ENCODE results near the gene FARS2. TPM values are rescaled to one million over a fixed set of nuclear protein-coding genes. Genes with fewer than 3 reads are reported as not detected.

FARS2 gene
- total RNA-seq, 2 donors from 2014 or later, result 16.2 to 18.3 TPM

- Histone ChIP-seq H3K9ac (ENCODE audit: extremely low read depth, low read length, poor library complexity, severe bottlenecking) (no peak overlapping the region), H3K9me3 (ENCODE audit: control insufficient read depth, low read length) (no peaks in the 10 kb centered on the region), H3K36me3 (ENCODE audit: control insufficient read depth, insufficient read depth, low read length) (no peaks in the 10 kb centered on the region), H3K27ac (ENCODE audit: low read depth, low read length) (no peak overlapping the region), H3K4me1 (ENCODE audit: control insufficient read depth, insufficient read depth, low read length) (no peaks in the 10 kb centered on the region), H3K27me3 (ENCODE audit: control insufficient read depth, insufficient read depth, low read length, poor library complexity, severe bottlenecking) (no peaks in the 10 kb centered on the region), H3K4me3 (ENCODE audit: low read length) (no peak overlapping the region)
- no peaks in the 10 kb centered on the region for H3K9me3 Mint-ChIP-seq
- H3K4me1 Mint-ChIP-seq, result peaks cover 3% of the 10 kb centered on the region
- no peak for DNase-seq
- no peak overlapping the region for H3K4me3 Mint-ChIP-seq
- no peak for TF ChIP-seq CTCF (conservative IDR thresholded peaks at IDR 0.05)
- H3K36me3 Mint-ChIP-seq (ENCODE audit: low read depth), result no peaks in the 10 kb centered on the region
- H3K27me3 Mint-ChIP-seq (ENCODE audit: insufficient read depth), result no peaks in the 10 kb centered on the region
- H3K27ac Mint-ChIP-seq, result no peak overlapping the region
- 92 to 100% methylated on average over 5 to 9 of the region's 10 CpGs for WGBS, 2 experiments (ENCODE audit: insufficient coverage in 1 of 2, insufficient read length in 1 of 2)
These were observed 77.1 kb downstream of the FARS2 start for GRCh38 chr6:5338177-5338960.

DNA sequence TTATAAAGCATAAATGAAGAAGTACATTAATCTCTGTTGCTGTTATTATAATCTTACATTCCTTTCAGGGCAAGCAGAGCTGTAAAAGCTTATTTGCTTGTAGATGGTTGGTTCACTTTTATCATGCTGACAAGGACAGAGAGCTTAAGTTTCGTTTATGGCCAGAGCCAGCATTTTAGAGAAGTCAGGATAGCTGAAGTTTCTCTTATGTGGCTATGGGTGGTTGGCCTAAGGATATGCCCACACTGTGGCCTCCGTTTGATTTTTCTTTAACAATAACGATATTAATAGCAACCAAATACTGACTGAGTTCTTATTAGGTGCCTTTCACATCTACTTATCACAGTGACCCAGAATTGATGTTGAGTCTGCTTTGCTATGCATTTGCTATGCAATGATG is 78.5 kb downstream of the FARS2 start:
- Mint-ChIP-seq H3K4me3 (no peak overlapping the region), H3K4me1 (peaks cover 3% of the 10 kb centered on the region), H3K27me3 (ENCODE audit: insufficient read depth) (no peaks in the 10 kb centered on the region), H3K9me3 (no peaks in the 10 kb centered on the region), H3K36me3 (ENCODE audit: low read depth) (no peaks in the 10 kb centered on the region), H3K27ac (no peak overlapping the region)
- no peak overlapping the region for H3K4me3 ChIP-seq (ENCODE audit: low read length)
- TF ChIP-seq CTCF (conservative IDR thresholded peaks at IDR 0.05), result no peak
- no peaks in the 10 kb centered on the region for H3K9me3 ChIP-seq (ENCODE audit: control insufficient read depth, low read length)
- 91 to 100% methylated on average over 1 to 3 of the region's 3 CpGs for WGBS, 2 experiments (ENCODE audit: insufficient coverage in 1 of 2, insufficient read length in 1 of 2)
- no peak overlapping the region for H3K27ac ChIP-seq (ENCODE audit: low read depth, low read length)
- H3K36me3 ChIP-seq (ENCODE audit: control insufficient read depth, insufficient read depth, low read length), result no peaks in the 10 kb centered on the region
- H3K27me3 ChIP-seq (ENCODE audit: control insufficient read depth, insufficient read depth, low read length, poor library complexity, severe bottlenecking), result no peaks in the 10 kb centered on the region
- no peaks in the 10 kb centered on the region for H3K4me1 ChIP-seq (ENCODE audit: control insufficient read depth, insufficient read depth, low read length)
- no peak overlapping the region for H3K9ac ChIP-seq (ENCODE audit: extremely low read depth, low read length, poor library complexity, severe bottlenecking)
- DNase-seq, result no peak

- Mint-ChIP-seq H3K36me3 (ENCODE audit: low read depth) (no peaks in the 10 kb centered on the region), H3K9me3 (no peaks in the 10 kb centered on the region), H3K4me1 (peaks cover 3% of the 10 kb centered on the region), H3K27ac (no peak overlapping the region), H3K27me3 (ENCODE audit: insufficient read depth) (no peaks in the 10 kb centered on the region), H3K4me3 (no peak overlapping the region)
- Histone ChIP-seq H3K36me3 (ENCODE audit: control insufficient read depth, insufficient read depth, low read length) (no peaks in the 10 kb centered on the region), H3K27me3 (ENCODE audit: control insufficient read depth, insufficient read depth, low read length, poor library complexity, severe bottlenecking) (no peaks in the 10 kb centered on the region), H3K27ac (ENCODE audit: low read depth, low read length) (no peak overlapping the region), H3K9ac (ENCODE audit: extremely low read depth, low read length, poor library complexity, severe bottlenecking) (no peak overlapping the region), H3K9me3 (ENCODE audit: control insufficient read depth, low read length) (no peaks in the 10 kb centered on the region), H3K4me1 (ENCODE audit: control insufficient read depth, insufficient read depth, low read length) (no peaks in the 10 kb centered on the region), H3K4me3 (ENCODE audit: low read length) (no peak overlapping the region)
- DNase-seq, result no peak
- TF ChIP-seq CTCF (conservative IDR thresholded peaks at IDR 0.05), result no peak
These were observed 80.5 kb downstream of the FARS2 start for GRCh38 chr6:5341845-5342244.
